WTC11 (cell line): ENCODE measurements around the gene ABR.

Source experiments
- TEAD1 ChIP-seq: sonication (generic); formaldehyde crosslinking; IDR thresholded peaks from 2 replicates; pipeline ENCODE4 v1.8.0; 2022; ENCODE audit warnings: mild to moderate bottlenecking, missing genetic modification reagents
- ZBTB21 ChIP-seq: sonication (generic); formaldehyde crosslinking; IDR thresholded peaks from 2 replicates; pipeline ENCODE4 v1.8.1; 2023; ENCODE audit warnings: mild to moderate bottlenecking, missing genetic modification reagents, borderline replicate concordance
- TF ChIP-seq, protein P1 (sequence below): fragments of 200-600 bp; IDR thresholded peaks from 2 replicates; pipeline ENCODE4 v1.8.0; 2022; ENCODE audit warnings: antibody characterized with exemption
- TF ChIP-seq, protein P2 (sequence below): sonication (generic); formaldehyde crosslinking; IDR thresholded peaks from 2 replicates; pipeline ENCODE4 v1.8.1; 2023; ENCODE audit warnings: mild to moderate bottlenecking, missing genetic modification reagents, moderate library complexity

DNA sequence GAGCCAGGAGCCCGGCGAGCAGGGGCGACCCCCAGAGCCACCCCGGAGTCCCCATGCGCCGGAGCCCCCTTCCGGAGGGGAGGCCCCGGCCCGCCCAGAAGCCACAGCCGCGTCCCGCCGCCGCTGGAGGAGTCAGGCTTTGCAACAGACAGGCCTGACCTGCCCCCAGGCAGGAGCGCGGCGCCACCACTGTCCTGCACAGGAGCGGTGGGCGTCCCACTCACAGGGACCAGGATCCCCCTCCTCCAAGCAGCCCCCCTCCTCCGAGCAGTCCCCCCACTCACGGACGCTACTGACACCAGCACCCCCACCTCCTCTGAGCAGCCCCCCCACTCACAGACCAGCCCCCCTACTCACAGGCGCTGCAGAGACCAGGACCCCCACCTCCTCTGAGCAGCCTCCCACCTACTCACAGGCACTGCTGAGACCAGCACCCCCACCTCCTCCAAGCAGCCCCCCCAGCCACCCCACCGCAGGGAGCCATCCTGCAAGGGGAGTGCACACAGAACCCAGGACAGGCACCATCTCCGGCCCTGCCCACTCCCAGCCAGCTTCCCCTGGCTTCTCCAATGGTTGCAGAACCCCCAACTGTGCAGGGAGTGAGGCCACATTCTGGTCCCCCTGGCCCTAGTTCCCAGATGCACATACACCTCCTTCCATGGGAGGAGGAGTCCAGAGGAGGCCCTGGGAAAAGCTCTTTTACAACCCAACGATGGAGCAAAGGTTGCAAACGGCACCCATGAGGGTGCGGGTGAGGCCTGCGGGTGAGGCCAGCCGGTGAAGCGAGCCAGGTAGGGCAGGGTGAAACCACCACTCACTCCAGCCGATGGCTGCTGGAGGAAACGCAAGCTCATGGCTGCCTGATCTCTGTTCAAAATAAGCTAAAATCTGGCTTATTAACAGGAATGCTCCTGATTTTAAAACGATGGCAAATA, 69.9 kb downstream of the ABR start:
- TF ChIP-seq TEAD1 (CRISPR knock-in tag) (no peak), ZBTB21 (CRISPR knock-in tag) (no peak)
- TF ChIP-seq, protein P1, sequence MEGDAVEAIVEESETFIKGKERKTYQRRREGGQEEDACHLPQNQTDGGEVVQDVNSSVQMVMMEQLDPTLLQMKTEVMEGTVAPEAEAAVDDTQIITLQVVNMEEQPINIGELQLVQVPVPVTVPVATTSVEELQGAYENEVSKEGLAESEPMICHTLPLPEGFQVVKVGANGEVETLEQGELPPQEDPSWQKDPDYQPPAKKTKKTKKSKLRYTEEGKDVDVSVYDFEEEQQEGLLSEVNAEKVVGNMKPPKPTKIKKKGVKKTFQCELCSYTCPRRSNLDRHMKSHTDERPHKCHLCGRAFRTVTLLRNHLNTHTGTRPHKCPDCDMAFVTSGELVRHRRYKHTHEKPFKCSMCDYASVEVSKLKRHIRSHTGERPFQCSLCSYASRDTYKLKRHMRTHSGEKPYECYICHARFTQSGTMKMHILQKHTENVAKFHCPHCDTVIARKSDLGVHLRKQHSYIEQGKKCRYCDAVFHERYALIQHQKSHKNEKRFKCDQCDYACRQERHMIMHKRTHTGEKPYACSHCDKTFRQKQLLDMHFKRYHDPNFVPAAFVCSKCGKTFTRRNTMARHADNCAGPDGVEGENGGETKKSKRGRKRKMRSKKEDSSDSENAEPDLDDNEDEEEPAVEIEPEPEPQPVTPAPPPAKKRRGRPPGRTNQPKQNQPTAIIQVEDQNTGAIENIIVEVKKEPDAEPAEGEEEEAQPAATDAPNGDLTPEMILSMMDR: no peak
- TF ChIP-seq, protein P2, sequence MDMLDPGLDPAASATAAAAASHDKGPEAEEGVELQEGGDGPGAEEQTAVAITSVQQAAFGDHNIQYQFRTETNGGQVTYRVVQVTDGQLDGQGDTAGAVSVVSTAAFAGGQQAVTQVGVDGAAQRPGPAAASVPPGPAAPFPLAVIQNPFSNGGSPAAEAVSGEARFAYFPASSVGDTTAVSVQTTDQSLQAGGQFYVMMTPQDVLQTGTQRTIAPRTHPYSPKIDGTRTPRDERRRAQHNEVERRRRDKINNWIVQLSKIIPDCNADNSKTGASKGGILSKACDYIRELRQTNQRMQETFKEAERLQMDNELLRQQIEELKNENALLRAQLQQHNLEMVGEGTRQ: no peak
